Fibroblast of skin of right quadriceps (primary cell): ENCODE data around the gene CCDC6.
"Not testable (repeated sequence)": the region's sequence is repeated elsewhere in the genome, so short reads cannot be mapped to it uniquely, and the experiment has no call there.

ENCODE experiments used
- DNase-seq: peaks from one replicate; pipeline ENCODE4 v3.0.0-alpha.2; 2013

The CCDC6 gene

GRCh38 chr10:59807629-59808620 is 98.4 kb downstream of the CCDC6 start:
- DNase-seq = no peak

DNA sequence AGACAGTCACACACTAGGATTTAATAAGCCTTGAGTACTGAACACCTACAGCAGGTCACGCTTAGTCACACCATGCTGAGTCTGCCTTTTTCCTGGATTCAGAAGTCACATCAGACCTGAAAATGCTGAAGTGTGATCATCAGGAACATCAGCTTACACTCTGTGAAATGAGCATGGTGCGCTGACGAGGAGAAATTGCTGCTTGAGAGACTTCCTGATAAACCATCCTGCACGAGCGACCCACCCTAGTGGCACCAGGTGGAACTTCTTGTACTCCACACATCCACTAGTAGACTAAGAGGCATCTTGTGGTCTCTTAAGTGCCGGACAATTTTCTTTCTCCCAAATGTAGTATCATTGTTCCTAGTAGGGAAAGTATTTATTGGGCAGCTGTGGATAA is 101.3 kb downstream of the CCDC6 start:
- peak; percentile 5 for DNase-seq

GRCh38 chr10:59804220-59804619 is 102.1 kb downstream of the CCDC6 start:
- no peak for DNase-seq

DNA sequence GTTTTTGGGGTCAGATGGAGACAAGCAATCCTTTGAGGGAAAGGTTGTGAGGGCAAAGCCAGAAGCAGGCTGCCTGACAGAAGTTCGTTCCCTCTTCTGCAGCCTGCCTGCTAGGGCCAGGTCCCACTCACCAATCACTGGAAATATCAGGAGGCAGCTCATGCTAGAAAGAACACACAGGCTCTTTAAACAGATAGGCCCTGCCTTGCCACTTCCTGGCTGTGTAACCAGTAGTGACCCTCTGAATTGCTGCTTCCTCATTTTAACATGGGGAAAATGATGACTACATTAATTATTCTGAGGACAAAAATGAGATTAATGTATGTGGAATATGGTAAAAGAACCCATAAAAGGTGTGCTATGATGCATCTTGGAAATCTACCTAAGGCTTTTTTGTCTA is 102.6 kb downstream of the CCDC6 start:
- no peak for DNase-seq

GRCh38 chr10:59801171-59801570 is 105.2 kb downstream of the CCDC6 start:
- no peak for DNase-seq

DNA sequence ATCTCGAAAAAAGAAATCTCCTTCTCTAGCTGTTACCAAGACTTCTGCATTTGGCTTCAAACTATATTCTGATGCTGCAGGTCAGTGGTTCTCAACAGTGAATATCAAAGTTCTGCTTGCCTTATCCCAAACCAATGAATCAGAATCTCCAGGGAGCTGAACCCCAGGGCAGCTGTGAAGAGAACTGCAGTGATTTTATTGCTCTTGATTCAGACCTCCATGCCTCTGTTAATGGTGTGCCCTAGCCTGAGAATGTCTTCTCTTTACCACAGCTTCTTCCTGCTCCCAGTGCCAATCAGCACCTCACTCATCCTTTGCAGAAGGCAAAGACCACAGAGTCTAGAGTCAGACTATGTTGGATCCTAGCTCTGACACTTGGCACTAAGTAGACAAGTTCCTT is 106.9 kb downstream of the CCDC6 start:
- peak; percentile 4 for DNase-seq

GRCh38 chr10:59793919-59794318 is 112.4 kb downstream of the CCDC6 start:
- peak; percentile 7 for DNase-seq

DNA sequence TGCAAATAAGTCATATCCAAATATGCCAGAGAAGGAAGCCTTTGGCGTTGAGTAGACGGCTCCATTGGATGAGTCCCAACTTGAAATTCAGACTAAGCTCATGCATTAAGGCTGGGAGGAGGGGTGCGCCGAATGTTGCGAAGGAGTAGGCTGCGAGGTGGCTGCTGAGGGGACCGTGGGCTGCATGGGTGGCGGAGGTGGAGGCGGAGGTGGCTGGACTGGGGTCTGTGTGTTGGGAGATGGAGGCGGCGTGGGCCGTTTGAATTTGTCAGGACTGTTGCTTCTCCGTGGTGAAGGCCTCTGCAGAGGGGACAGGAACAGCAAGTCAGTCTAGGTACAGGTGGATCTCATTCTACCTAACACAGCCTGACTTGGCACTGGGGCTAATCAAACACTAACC is 113.5 kb downstream of the CCDC6 start:
- no peak for DNase-seq

DNA sequence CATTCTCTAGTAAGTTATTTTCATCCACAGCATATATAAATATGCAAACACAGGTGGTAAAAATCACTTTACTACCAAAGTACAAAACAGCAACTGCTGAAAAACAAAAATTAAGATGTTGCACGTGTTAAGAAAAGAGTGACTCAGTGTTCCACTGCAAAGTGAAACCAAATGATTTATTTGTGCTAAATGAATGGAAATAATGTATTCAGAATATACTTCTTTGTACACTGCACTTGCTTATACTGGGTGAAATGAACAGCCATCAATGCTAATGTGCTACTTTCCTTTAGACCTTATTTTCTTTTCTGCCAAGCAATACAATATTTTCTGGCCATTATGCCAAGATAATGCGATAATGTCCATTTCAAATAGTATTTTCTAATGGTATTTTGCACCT is 114.8 kb downstream of the CCDC6 start:
- DNase-seq = no peak

DNA sequence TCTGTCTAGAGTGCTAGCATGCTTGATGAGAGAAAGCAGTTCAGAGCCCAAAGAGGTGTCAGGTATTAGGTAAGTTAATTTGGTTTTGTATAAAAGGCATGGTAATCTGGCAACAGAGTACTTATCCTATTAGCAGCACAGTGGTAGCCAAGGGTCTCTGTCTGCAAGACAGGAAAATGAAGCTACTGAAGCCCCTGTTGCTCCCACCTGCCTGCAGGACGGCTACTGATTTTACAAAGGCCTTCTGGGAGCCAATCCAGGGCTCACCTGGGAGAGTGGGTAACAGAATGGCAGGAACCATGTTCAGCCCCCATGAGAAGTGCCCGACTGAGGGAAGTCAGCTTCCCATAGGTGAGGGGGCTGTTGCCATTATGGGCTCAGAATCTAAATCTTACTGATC is 116.3 kb downstream of the CCDC6 start:
- DNase-seq = not testable (repeated sequence)

DNA sequence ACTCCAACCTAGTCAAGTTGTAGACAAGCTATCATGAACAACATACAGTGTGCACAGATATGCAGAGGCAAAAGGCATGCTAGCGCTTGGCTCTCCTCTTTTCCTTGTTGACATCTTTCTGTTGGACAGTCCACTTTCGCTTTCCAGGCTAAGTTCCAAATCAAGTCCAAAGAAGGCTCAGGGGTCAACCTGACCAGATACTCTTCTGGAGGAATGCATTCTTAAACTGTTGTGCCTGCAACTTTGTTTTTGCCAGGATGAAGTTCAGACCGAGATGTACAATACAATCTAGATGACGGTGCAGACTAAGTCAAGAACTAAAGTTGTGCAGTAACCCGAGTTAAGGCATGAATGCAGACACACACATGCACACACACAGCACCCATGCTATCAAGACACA is 117.4 kb downstream of the CCDC6 start:
- DNase-seq = not testable (repeated sequence)

DNA sequence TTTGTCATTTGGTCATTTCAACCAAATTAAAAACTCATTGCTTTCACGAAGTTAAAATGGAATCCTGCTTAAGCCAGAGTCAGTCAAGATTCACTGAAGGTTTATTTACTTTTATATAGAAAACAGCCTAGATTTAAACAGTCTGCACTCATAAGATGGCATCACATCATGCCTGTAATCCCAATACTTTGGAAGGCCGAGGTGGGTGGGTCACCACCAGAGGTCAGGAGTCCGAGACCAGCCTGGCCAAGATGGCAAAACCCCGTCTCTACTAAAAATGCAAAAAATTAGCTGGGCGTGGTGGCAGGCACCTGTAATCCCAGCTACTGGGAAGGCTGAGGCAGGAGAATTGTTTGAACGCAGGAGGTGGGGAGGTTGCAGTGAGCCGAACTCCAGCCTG is 119.3 kb downstream of the CCDC6 start:
- not testable (repeated sequence) for DNase-seq

GRCh38 chr10:59785476-59785875 is 120.9 kb downstream of the CCDC6 start:
- DNase-seq = not testable (repeated sequence)

DNA sequence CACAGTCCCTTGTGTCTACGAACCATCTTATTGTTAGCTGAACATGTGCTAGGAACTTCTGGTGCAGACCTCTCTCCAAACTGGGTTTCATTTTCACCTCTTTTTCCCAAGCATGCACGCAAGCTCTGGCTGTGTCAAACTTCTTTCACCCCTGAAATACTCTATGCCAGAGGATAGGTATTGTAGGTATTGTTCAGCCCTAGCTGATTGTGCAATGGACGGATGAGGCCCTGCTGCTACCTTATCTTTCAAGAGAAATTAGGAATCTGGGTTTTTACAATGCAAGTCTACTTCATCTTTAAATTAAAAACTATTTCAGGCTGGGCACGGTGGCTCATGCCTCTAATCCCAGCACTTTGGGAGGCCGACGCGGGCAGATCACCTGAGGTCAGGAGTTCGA is 124.8 kb downstream of the CCDC6 start:
- DNase-seq = no peak

GRCh38 chr10:59779756-59780533 is 126.4 kb downstream of the CCDC6 start:
- peak; percentile 13 for DNase-seq

DNA sequence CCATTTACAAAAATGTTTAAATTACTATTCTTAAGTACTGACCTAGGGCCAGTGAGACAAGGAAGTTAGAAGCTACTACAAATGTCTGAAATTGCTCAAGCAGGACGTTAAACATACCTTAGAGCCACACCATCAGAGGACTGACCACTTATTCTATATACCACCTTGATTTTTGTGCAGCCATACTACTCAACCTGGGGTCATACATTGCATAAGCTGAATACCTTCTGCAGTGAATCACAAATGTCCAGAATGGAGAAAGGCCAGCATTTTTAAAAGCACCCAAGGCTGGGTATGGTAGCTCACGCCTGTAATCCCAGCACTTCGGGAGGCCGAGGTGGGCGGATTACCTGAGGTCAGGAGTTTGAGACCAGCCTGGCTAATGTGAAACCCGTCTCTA is 131.9 kb downstream of the CCDC6 start:
- DNase-seq = no peak

GRCh38 chr10:59773088-59773487 is 133.3 kb downstream of the CCDC6 start:
- DNase-seq = no peak

DNA sequence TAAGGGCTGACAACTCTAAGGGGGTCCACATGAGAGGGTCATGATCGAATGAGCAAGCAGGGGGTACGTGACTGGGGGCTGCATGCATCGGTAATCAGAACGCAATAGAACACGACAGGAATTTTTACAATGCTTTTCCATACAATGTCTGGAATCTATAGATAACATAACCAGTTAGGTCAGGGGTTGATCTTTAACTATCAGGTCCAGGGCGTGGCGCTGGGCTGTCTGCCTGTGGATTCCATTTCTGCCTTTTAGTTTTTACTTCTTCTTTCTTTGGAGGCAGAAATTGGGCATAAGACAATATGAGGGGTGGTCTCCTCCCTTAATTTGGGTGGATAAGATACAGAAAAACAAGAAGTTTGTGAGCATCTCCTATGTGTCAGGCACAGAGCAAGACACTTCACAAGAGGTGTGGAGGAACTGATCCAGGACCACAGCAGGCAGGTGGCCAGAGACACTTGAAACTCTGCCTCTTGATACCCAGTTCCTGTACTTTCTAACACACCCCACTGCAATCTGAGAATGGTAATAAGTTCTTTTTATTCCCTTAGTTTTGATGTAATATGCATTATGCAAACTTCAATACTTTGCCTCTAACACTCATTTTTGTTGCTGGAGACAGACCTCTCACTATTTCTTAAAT is 135.1 kb downstream of the CCDC6 start:
- DNase-seq = no peak

- DNase-seq = no peak
These were observed 135.7 kb downstream of the CCDC6 start for GRCh38 chr10:59770689-59771088.

DNA sequence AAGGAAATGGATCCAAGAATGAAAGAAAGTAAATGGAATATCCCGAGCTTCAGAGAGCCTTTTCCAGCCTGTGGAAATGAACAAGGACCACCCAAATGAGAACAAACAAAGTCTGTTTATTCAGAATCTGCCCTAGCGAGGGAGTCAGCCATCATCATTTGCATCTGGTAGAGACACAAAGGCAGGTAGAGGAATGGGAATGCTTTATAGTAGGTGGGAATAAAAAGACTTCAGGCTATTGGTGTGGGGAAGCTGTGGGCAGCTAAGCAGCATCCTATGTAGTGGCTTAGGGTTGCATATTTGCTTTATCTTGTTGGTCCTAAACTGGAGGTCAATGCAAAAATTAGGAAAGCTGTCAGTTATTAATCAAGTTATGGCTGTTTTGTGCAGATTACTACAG is 143.9 kb downstream of the CCDC6 start:
- no peak for DNase-seq

- peak; percentile 39 for DNase-seq
These were observed 148.4 kb downstream of the CCDC6 start for GRCh38 chr10:59757966-59758365.

DNA sequence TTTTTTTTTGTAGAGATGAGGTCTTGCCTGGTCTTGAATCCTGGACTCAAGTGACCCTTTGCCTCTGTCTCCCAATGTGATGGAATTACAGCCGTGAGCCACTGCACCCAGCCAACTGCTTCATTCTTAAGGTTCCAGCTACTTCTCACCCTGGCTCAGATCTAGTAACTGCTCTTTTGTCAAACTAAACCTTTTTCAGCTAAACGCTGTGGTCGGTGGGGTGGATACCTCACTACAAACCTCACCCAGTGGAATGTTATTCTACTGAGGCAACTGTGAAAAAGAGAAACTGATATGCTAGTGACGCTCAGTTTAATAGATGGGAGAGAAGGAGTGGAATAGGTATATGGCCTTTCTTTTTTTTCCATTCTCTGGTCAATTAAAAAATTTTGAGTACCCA is 151.4 kb downstream of the CCDC6 start:
- no peak for DNase-seq

- DNase-seq = no peak
These were observed 153.1 kb downstream of the CCDC6 start, which contains the start of gene MRLN for GRCh38 chr10:59753267-59753666. Gene MRLN, minus strand, starts transcription at chr10:59753455.
